ENCODE results near the gene TECPR2. TPM values are rescaled to one million over a fixed set of nuclear protein-coding genes. Genes with fewer than 3 reads are reported as not detected.

Gene TECPR2
- total and polyA plus RNA-seq, 2 donors from 2014 or later, result 6.0 to 30.2 TPM

DNA sequence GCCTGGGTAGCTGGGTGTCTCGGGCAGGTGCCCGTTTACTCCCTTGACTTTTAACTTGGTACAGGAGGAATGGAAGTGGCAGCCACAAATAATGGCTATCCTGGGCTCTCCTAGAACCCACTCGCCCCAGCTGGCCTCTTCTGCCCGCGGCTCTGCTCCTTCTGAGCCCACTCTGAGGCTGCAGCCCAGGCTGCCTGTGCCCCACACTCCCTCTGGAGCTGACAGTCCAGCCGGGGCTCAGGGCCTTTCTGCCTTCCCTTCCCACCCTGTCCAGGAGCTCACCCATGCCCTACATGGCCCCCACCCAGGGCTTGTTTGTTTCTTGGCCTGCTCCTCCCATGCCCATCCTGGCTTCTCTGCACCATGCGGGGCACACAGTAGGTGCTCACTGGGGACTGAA is 27.6 kb upstream of the TECPR2 start:
- no peak for FAIRE-seq
- H3K9ac ChIP-seq (ENCODE audit: low read length in 3 of 3), result no peak overlapping the region
- TF ChIP-seq, protein P1, sequence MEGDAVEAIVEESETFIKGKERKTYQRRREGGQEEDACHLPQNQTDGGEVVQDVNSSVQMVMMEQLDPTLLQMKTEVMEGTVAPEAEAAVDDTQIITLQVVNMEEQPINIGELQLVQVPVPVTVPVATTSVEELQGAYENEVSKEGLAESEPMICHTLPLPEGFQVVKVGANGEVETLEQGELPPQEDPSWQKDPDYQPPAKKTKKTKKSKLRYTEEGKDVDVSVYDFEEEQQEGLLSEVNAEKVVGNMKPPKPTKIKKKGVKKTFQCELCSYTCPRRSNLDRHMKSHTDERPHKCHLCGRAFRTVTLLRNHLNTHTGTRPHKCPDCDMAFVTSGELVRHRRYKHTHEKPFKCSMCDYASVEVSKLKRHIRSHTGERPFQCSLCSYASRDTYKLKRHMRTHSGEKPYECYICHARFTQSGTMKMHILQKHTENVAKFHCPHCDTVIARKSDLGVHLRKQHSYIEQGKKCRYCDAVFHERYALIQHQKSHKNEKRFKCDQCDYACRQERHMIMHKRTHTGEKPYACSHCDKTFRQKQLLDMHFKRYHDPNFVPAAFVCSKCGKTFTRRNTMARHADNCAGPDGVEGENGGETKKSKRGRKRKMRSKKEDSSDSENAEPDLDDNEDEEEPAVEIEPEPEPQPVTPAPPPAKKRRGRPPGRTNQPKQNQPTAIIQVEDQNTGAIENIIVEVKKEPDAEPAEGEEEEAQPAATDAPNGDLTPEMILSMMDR (IDR thresholded peaks at IDR 0.05; ENCODE audit: borderline replicate concordance, extremely low read depth, insufficient read depth), result no peak
- H3K27me3 ChIP-seq (ENCODE audit: control insufficient read depth, insufficient read depth, low read length), result no peaks in the 10 kb centered on the region
- H3K4me3 ChIP-seq (ENCODE audit: low read length in 3 of 3), result no peak overlapping the region
- no peaks in the 10 kb centered on the region for H3K9me3 ChIP-seq (ENCODE audit: control insufficient read depth in 2 of 3, insufficient read depth in 1 of 3, low read length in 3 of 3)
- H3K4me1 ChIP-seq (ENCODE audit: control insufficient read depth in 2 of 3, insufficient read depth in 2 of 3, low read depth in 1 of 3, low read length in 3 of 3), result no peaks in the 10 kb centered on the region
- intact Hi-C loops (cut with DNase I), result no loop called here
- DNase-seq, result no peak
- H3K27ac ChIP-seq (ENCODE audit: low read depth in 2 of 2, low read length in 2 of 2), result no peak overlapping the region
- peaks cover 0 to 22% (median 12%) of the 10 kb centered on the region in 3 donors for H3K36me3 ChIP-seq (ENCODE audit: control insufficient read depth in 2 of 3, insufficient read depth in 3 of 3, low read length in 3 of 3)

DNA sequence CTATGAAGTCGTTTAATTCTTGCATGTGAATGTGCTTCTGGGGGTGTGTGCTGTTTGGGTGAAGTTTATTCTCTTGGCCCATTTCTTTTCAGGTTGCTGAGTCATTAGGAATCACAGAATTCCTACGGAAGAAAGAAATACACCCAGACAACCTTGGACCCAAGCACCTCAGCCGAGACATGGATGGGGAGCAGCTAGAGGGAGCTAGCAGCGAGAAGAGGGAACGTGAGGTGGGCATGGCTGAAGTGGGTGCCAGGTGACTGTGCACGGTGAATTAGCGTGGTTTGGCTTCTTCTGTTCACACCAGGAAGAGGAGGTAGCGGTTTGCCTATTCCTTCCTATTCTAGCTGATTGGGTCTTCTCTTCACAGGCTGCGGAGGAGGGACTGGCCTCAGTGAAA is 24.0 kb upstream of the TECPR2 start:
- DNase-seq (no peak), FAIRE-seq (no peak)
- Histone ChIP-seq H3K9ac (ENCODE audit: low read length in 3 of 3) (no peak overlapping the region), H3K27me3 (ENCODE audit: control insufficient read depth, insufficient read depth, low read length) (no peaks in the 10 kb centered on the region), H3K36me3 (ENCODE audit: control insufficient read depth in 2 of 3, insufficient read depth in 3 of 3, low read length in 3 of 3) (peaks cover 0 to 23% (median 8%) of the 10 kb centered on the region in 3 donors), H3K27ac (ENCODE audit: low read depth in 2 of 2, low read length in 2 of 2) (no peak overlapping the region), H3K4me1 (ENCODE audit: control insufficient read depth in 2 of 3, insufficient read depth in 2 of 3, low read depth in 1 of 3, low read length in 3 of 3) (no peaks in the 10 kb centered on the region), H3K9me3 (ENCODE audit: control insufficient read depth in 2 of 3, insufficient read depth in 1 of 3, low read length in 3 of 3) (no peaks in the 10 kb centered on the region), H3K4me3 (ENCODE audit: low read length in 3 of 3) (no peak overlapping the region)
- intact Hi-C loops (cut with DNase I), result no loop called here
- TF ChIP-seq, protein P1 (IDR thresholded peaks at IDR 0.05; ENCODE audit: borderline replicate concordance, extremely low read depth, insufficient read depth), result no peak

DNA sequence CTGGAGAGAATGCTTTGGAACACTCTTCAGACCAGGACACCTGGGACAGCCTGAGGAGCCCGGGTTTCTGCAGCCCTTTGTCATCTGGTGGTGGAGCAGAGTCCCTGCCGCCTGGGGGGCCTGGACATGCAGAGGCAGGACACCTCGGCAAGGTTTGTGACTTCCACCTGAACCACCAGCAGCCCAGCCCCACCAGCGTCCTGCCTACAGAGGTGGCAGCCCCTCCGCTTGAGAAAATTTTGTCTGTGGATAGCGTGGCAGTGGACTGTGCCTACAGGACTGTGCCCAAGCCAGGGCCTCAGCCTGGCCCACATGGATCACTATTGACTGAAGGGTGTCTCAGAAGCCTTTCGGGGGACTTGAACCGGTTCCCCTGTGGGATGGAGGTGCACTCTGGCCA is 21.2 kb upstream of the TECPR2 start:
- no peak overlapping the region for H3K27ac ChIP-seq (ENCODE audit: low read depth in 2 of 2, low read length in 2 of 2)
- DNase-seq, result no peak
- H3K27me3 ChIP-seq (ENCODE audit: control insufficient read depth, insufficient read depth, low read length), result no peaks in the 10 kb centered on the region
- H3K9me3 ChIP-seq (ENCODE audit: control insufficient read depth in 2 of 3, insufficient read depth in 1 of 3, low read length in 3 of 3), result no peaks in the 10 kb centered on the region
- H3K36me3 ChIP-seq (ENCODE audit: control insufficient read depth in 2 of 3, insufficient read depth in 3 of 3, low read length in 3 of 3), result peaks cover 0 to 25% (median 23%) of the 10 kb centered on the region in 3 donors
- FAIRE-seq, result no peak
- intact Hi-C loops (cut with DNase I), result no loop called here
- H3K4me3 ChIP-seq (ENCODE audit: low read length in 3 of 3), result no peak overlapping the region
- no peak overlapping the region for H3K9ac ChIP-seq (ENCODE audit: low read length in 3 of 3)
- TF ChIP-seq, protein P1 (IDR thresholded peaks at IDR 0.05; ENCODE audit: borderline replicate concordance, extremely low read depth, insufficient read depth), result no peak
- no peaks in the 10 kb centered on the region for H3K4me1 ChIP-seq (ENCODE audit: control insufficient read depth in 2 of 3, insufficient read depth in 2 of 3, low read depth in 1 of 3, low read length in 3 of 3)

DNA sequence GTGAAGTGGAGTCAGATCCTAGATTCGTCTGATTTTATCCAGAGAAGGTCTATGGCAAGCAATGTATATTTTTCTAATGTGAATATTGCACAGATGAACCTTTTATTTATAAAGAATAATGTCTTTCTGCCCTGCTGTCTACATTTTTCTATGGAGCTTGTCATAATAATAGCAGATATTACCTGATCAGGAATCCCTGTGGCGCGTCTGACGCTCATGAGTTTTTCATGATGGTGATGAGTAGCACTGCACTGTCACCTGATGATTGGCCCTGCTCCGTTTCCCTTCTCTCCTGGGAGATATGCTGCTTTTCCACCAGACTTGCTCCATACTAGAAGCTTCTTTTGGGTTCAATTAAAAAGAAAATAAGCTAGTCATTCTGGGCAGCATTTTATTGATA is 20.5 kb upstream of the TECPR2 start:
- intact Hi-C loops (cut with DNase I), result no loop called here
- FAIRE-seq, result no peak
- H3K4me3 ChIP-seq (ENCODE audit: low read length in 3 of 3), result no peak overlapping the region
- H3K27me3 ChIP-seq (ENCODE audit: control insufficient read depth, insufficient read depth, low read length), result no peaks in the 10 kb centered on the region
- no peaks in the 10 kb centered on the region for H3K4me1 ChIP-seq (ENCODE audit: control insufficient read depth in 2 of 3, insufficient read depth in 2 of 3, low read depth in 1 of 3, low read length in 3 of 3)
- no peak overlapping the region for H3K27ac ChIP-seq (ENCODE audit: low read depth in 2 of 2, low read length in 2 of 2)
- TF ChIP-seq, protein P1 (IDR thresholded peaks at IDR 0.05; ENCODE audit: borderline replicate concordance, extremely low read depth, insufficient read depth), result no peak
- peaks cover 0 to 26% (median 25%) of the 10 kb centered on the region in 3 donors for H3K36me3 ChIP-seq (ENCODE audit: control insufficient read depth in 2 of 3, insufficient read depth in 3 of 3, low read length in 3 of 3)
- H3K9me3 ChIP-seq (ENCODE audit: control insufficient read depth in 2 of 3, insufficient read depth in 1 of 3, low read length in 3 of 3), result no peaks in the 10 kb centered on the region
- H3K9ac ChIP-seq (ENCODE audit: low read length in 3 of 3), result no peak overlapping the region
- no peak for DNase-seq
